ENCODE data around the gene LINS1.

The LINS1 gene

GRCh38 chr15:100642950-100643338 is 41.0 kb upstream of the LINS1 start:
- Histone ChIP-seq H3K36me3 (peaks cover 5% of the 10 kb centered on the region), H3K27ac (peak overlapping the region; percentile 83), H3K9me3 (no peaks in the 10 kb centered on the region), H3K4me3 (ENCODE audit: low read depth in 1 of 2, low read length in 1 of 2) (peak overlapping the region in 1 of 2 experiments; percentile 9), H3K27me3 (no peaks in the 10 kb centered on the region), H3K4me1 (ENCODE audit: control insufficient read depth in 1 of 2, insufficient read depth in 1 of 2, low read depth in 1 of 2, low read length in 1 of 2) (peaks cover 44 to 72% of the 10 kb centered on the region in 2 experiments)
- no peak for TF ChIP-seq CTCF (IDR thresholded peaks at IDR 0.05)

- Histone ChIP-seq H3K27ac (peak overlapping the region; percentile 83), H3K9me3 (no peaks in the 10 kb centered on the region), H3K4me3 (ENCODE audit: low read depth in 1 of 2, low read length in 1 of 2) (peak overlapping the region; percentile 2 to 9), H3K36me3 (no peaks in the 10 kb centered on the region), H3K4me1 (ENCODE audit: control insufficient read depth in 1 of 2, insufficient read depth in 1 of 2, low read depth in 1 of 2, low read length in 1 of 2) (peaks cover 44 to 72% of the 10 kb centered on the region in 2 experiments), H3K27me3 (no peaks in the 10 kb centered on the region)
- peak; percentile 19 for TF ChIP-seq CTCF (IDR thresholded peaks at IDR 0.05)
Observed at GRCh38 chr15:100642213-100642949, 40.4 kb upstream of the LINS1 start.

GRCh38 chr15:100638177-100638730 is 36.3 kb upstream of the LINS1 start:
- Histone ChIP-seq H3K9me3 (no peaks in the 10 kb centered on the region), H3K27ac (no peak overlapping the region), H3K4me3 (ENCODE audit: low read depth in 1 of 2, low read length in 1 of 2) (no peak overlapping the region), H3K4me1 (ENCODE audit: control insufficient read depth in 1 of 2, insufficient read depth in 1 of 2, low read depth in 1 of 2, low read length in 1 of 2) (peaks cover 35 to 45% of the 10 kb centered on the region in 2 experiments), H3K36me3 (peaks cover 14% of the 10 kb centered on the region), H3K27me3 (no peaks in the 10 kb centered on the region)
- TF ChIP-seq CTCF (IDR thresholded peaks at IDR 0.05): no peak

GRCh38 chr15:100635406-100636071 is 33.6 kb upstream of the LINS1 start:
- Histone ChIP-seq H3K4me1 (ENCODE audit: control insufficient read depth in 1 of 2, insufficient read depth in 1 of 2, low read depth in 1 of 2, low read length in 1 of 2) (peaks cover 10 to 19% of the 10 kb centered on the region in 2 experiments), H3K9me3 (no peaks in the 10 kb centered on the region), H3K4me3 (ENCODE audit: low read depth in 1 of 2, low read length in 1 of 2) (no peak overlapping the region), H3K36me3 (peaks cover 39% of the 10 kb centered on the region), H3K27me3 (no peaks in the 10 kb centered on the region), H3K27ac (no peak overlapping the region)
- no peak for TF ChIP-seq CTCF (IDR thresholded peaks at IDR 0.05)

- Histone ChIP-seq H3K27me3 (no peaks in the 10 kb centered on the region), H3K4me1 (ENCODE audit: control insufficient read depth in 1 of 2, insufficient read depth in 1 of 2, low read depth in 1 of 2, low read length in 1 of 2) (peaks cover 10 to 11% of the 10 kb centered on the region in 2 experiments), H3K4me3 (ENCODE audit: low read depth in 1 of 2, low read length in 1 of 2) (no peak overlapping the region), H3K27ac (peak overlapping the region; percentile 69), H3K9me3 (no peaks in the 10 kb centered on the region), H3K36me3 (peaks cover 54% of the 10 kb centered on the region)
- no peak for TF ChIP-seq CTCF (IDR thresholded peaks at IDR 0.05)
Observed at GRCh38 chr15:100633763-100634075, 31.7 kb upstream of the LINS1 start.

Data from neutrophil (primary cell).